ENCODE data around the gene FHL3. TPM values are rescaled to one million over a fixed set of nuclear protein-coding genes. Genes with fewer than 3 reads are reported as not detected.
A peak's percentile ranks its signal among the peaks of the same experiment; 100 is the strongest.

Gene FHL3
- polyA plus RNA-seq, 1 of the 3 experiments (the other 2 are of a cell fraction), result 6.8 TPM

DNA sequence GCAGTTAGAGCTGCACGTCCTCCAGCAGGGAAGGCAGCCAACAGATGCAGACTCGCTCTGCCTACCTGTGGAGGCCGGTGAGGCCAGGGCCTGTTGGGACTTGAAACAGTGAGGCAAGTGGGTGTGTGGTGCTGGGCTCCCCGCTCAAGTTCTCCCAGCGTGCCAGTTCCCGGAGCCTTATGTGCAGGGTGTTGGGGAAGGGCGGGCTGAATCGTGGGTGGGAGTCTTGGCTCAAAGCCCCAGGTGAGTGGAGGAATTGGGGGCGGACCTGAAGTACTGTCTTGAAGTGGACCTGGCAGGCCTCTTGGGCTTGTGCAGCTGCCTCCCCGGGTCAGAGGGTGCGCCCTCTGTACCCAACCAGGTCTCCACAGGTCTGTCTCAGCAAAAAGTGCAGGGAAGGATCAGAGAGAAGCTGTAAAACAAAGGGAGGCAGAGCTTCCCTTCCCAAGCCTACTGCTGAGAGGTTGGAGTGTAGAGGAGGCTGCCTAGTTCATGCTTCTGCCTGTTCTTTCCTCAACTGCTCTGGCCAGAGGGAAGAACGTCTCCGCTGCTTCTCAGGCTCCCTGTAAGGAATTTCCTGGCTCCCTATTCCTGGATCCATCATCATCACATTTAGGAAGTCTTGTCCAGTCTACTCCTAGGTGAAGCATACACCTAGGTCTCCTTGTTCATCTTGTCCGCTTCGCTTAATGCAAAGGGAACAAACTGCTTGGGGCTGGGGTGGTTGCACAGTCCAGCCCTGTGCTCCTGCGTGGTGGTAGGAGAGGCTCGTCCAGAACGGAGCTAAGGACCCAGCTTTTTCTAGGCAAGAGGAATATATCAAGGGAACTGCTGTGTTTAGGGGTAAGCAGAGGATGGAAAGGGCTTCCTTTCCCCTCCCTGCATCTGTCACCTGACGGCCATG is 22.1 kb upstream of the FHL3 start:
- WGBS (ENCODE audit: low lambda C conversion rate), result 88% methylated on average over 11 of the region's 19 CpGs
- Histone ChIP-seq H3K9me2 (no peaks in the 10 kb centered on the region), H3K36me3 (replicated peaks in 1 of 2; ENCODE audit: control insufficient read depth in 1 of 2, insufficient read depth in 2 of 2, low read length in 1 of 2) (peaks cover 26 to 32% of the 10 kb centered on the region in 2 experiments), H3K9me3 (no peaks in the 10 kb centered on the region), H3F3A (replicated peaks; ENCODE audit: insufficient read depth) (peaks cover 14% of the 10 kb centered on the region), H2AFZ (ENCODE audit: low read depth) (no peak overlapping the region), H3K27me3 (ENCODE audit: insufficient read depth) (no peaks in the 10 kb centered on the region), H4K20me1 (ENCODE audit: insufficient read depth) (no peaks in the 10 kb centered on the region), H3K79me2 (ENCODE audit: insufficient read depth) (no peaks in the 10 kb centered on the region), H3K9ac (no peak overlapping the region), H3K27ac (ENCODE audit: low read depth in 2 of 2, low read length in 1 of 2) (no peak overlapping the region), H3K4me2 (no peak overlapping the region), H3K4me3 (ENCODE audit: low read depth in 2 of 2, low read length in 1 of 2) (no peak overlapping the region), H3K4me1 (ENCODE audit: control insufficient read depth in 1 of 2, insufficient read depth in 2 of 2, low read depth in 1 of 2, low read length in 1 of 2) (peaks cover 31 to 34% of the 10 kb centered on the region in 2 experiments; a peak in 3 of 4 replicates)
- CTCF ChIA-PET, result interaction anchor here (0.7 to 6.6 kb wide), 17 partner anchors 9 to 807 kb away, joined by 3 to 52 read pairs (median 5); partner anchors contain the start of gene UTP11
- DNase-seq, result no peak
- POLR2A ChIA-PET, result no interaction called here
- TF ChIP-seq EZH2phosphoT487 (IDR thresholded peaks at IDR 0.05; ENCODE audit: borderline replicate concordance, low read depth), result no peak
- no peak for TF ChIP-seq MXI1 (IDR thresholded peaks at IDR 0.05; ENCODE audit: low read depth, low read length)
- TF ChIP-seq FOXM1 (IDR thresholded peaks at IDR 0.05; ENCODE audit: low read depth), result no peak
- TF ChIP-seq GATA2 (CRISPR knock-in tag; IDR thresholded peaks at IDR 0.05), result no peak
- no peak for TF ChIP-seq SIN3A (IDR thresholded peaks at IDR 0.05; ENCODE audit: borderline replicate concordance, low read depth, low read length)
- TF ChIP-seq TEAD4 (IDR thresholded peaks at IDR 0.05; ENCODE audit: borderline replicate concordance, insufficient read depth), result no peak
- no peak for TF ChIP-seq MEF2A (IDR thresholded peaks at IDR 0.05; ENCODE audit: borderline replicate concordance, low read depth)
- no peak for TF ChIP-seq NFIC (IDR thresholded peaks at IDR 0.05; ENCODE audit: borderline replicate concordance)
- TF ChIP-seq EP300 (IDR thresholded peaks at IDR 0.05; ENCODE audit: borderline replicate concordance in 1 of 2, low read depth in 1 of 2, low read length in 1 of 2), result no peak

DNA sequence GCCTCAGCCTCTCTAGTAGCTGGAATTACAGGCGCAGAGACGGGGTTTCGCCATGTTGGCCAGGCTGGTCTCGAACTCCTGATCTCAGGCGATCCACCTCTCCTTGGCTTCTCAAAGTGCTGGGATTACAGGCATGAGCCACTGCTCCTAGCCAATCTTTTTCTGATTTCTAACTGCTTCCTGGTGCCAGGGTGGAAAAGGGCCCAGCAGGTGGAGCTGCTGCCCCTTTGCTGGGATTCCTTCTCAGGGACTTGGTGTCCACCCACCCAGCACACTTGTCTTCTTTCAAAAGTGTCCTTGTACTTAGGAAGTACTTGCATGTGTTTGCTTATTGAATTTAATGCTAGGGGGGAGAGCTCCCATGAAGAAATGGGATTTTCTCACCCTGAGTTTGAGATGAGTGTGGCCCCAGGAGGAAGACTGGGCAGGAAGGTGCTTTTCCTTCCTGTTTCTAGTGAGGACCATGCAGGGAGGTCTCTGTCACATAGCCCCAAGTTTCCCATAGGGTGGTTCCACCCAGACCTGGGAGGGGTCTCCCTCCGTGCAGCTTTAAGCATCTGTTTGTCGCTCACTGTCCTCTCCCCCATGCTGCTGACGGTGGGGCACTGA is 21.4 kb upstream of the FHL3 start:
- Histone ChIP-seq H3K9ac (no peak overlapping the region), H2AFZ (ENCODE audit: low read depth) (no peak overlapping the region), H3K4me3 (ENCODE audit: low read depth in 2 of 2, low read length in 1 of 2) (peak overlapping the region in 1 of 2 experiments; percentile 21; a peak in 1 of 4 replicates), H3K36me3 (replicated peaks in 1 of 2; ENCODE audit: control insufficient read depth in 1 of 2, insufficient read depth in 2 of 2, low read length in 1 of 2) (peaks cover 33 to 38% of the 10 kb centered on the region in 2 experiments), H3F3A (replicated peaks; ENCODE audit: insufficient read depth) (peaks cover 19% of the 10 kb centered on the region), H3K27ac (ENCODE audit: low read depth in 2 of 2, low read length in 1 of 2) (no peak overlapping the region), H3K27me3 (ENCODE audit: insufficient read depth) (no peaks in the 10 kb centered on the region), H4K20me1 (ENCODE audit: insufficient read depth) (no peaks in the 10 kb centered on the region), H3K79me2 (ENCODE audit: insufficient read depth) (no peaks in the 10 kb centered on the region), H3K4me1 (ENCODE audit: control insufficient read depth in 1 of 2, insufficient read depth in 2 of 2, low read depth in 1 of 2, low read length in 1 of 2) (peaks cover 31 to 34% of the 10 kb centered on the region in 2 experiments; a peak in 3 of 4 replicates), H3K9me3 (no peaks in the 10 kb centered on the region), H3K4me2 (no peak overlapping the region), H3K9me2 (no peaks in the 10 kb centered on the region)
- CTCF ChIA-PET, result interaction anchor here (0.8 to 6.6 kb wide), 15 partner anchors 8 to 808 kb away, joined by 3 to 52 read pairs (median 5); partner anchors contain the start of gene UTP11
- no peak for DNase-seq
- 86% methylated on average over 8 of the region's 8 CpGs for WGBS (ENCODE audit: low lambda C conversion rate)
- POLR2A ChIA-PET, result no interaction called here
- TF ChIP-seq EP300 (IDR thresholded peaks at IDR 0.05; ENCODE audit: borderline replicate concordance in 1 of 2, low read depth in 1 of 2, low read length in 1 of 2), result no peak
- no peak for TF ChIP-seq NRF1 (IDR thresholded peaks at IDR 0.05; ENCODE audit: low read depth, low read length)
- no peak for TF ChIP-seq CHD2 (IDR thresholded peaks at IDR 0.05; ENCODE audit: low read length, partially characterized antibody)
- no peak for TF ChIP-seq MXI1 (IDR thresholded peaks at IDR 0.05; ENCODE audit: low read depth, low read length)
- TF ChIP-seq, protein P1, sequence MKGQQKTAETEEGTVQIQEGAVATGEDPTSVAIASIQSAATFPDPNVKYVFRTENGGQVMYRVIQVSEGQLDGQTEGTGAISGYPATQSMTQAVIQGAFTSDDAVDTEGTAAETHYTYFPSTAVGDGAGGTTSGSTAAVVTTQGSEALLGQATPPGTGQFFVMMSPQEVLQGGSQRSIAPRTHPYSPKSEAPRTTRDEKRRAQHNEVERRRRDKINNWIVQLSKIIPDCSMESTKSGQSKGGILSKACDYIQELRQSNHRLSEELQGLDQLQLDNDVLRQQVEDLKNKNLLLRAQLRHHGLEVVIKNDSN (IDR thresholded peaks at IDR 0.05; ENCODE audit: borderline replicate concordance, low read depth), result no peak
- peak; percentile 81 for TF ChIP-seq CTCF (IDR thresholded peaks at IDR 0.05)
- no peak for TF ChIP-seq GABPA (IDR thresholded peaks at IDR 0.05; ENCODE audit: low read depth)
- no peak for TF ChIP-seq FOXM1 (IDR thresholded peaks at IDR 0.05; ENCODE audit: low read depth)
- no peak for TF ChIP-seq RCOR1 (IDR thresholded peaks at IDR 0.05; ENCODE audit: low read length)
- TF ChIP-seq ELF1 (IDR thresholded peaks at IDR 0.05), result no peak
- no peak for TF ChIP-seq JUND (IDR thresholded peaks at IDR 0.05)
- peak; percentile 75 for TF ChIP-seq RAD21 (IDR thresholded peaks at IDR 0.05; ENCODE audit: low read length)
- no peak for TF ChIP-seq ZBTB33 (IDR thresholded peaks at IDR 0.05; ENCODE audit: borderline replicate concordance, low read depth)
- no peak for TF ChIP-seq NFIC (IDR thresholded peaks at IDR 0.05; ENCODE audit: borderline replicate concordance)
